Stimulated activated CD4-positive, alpha-beta T cell treated with anti-CD3 and anti-CD28 coated beads, TNF-alpha, amount 100 ng/mL, for 48 hours (primary cell): Measurements from ENCODE around the gene HSD3B2.

Experiments
- DNase-seq, 3 donors: peaks; one replicate each; pipeline ENCODE4 v3.0.0-alpha.2; 2020; ENCODE audit warnings: low read depth in 3 of 3

HSD3B2 gene

GRCh38 chr1:119463569-119463968 lies 48.6 kb downstream of the HSD3B2 start:
- DNase-seq, result no peak

GRCh38 chr1:119466445-119466844 lies 51.5 kb downstream of the HSD3B2 start:
- DNase-seq, result no peak

GRCh38 chr1:119467219-119467618 lies 52.3 kb downstream of the HSD3B2 start:
- no peak for DNase-seq

- no peak for DNase-seq
Observed at GRCh38 chr1:119467857-119468668, 53.1 kb downstream of the HSD3B2 start.

- no peak for DNase-seq
Observed at GRCh38 chr1:119469741-119470140, 54.8 kb downstream of the HSD3B2 start.

- DNase-seq, result no peak
Observed at GRCh38 chr1:119470377-119470776, 55.4 kb downstream of the HSD3B2 start.

- DNase-seq, result no peak
Observed at GRCh38 chr1:119470958-119471357, 56.0 kb downstream of the HSD3B2 start.

- no peak for DNase-seq
Observed at GRCh38 chr1:119471566-119471965, 56.6 kb downstream of the HSD3B2 start.

- DNase-seq, result no peak
Observed at GRCh38 chr1:119472080-119472818, 57.3 kb downstream of the HSD3B2 start.
